Nephron progenitor cell (in vitro differentiated cells): Measurements from ENCODE around the gene PCNX3.
A peak's percentile ranks its signal among the peaks of the same experiment; 100 is the strongest.

ENCODE experiments used
- DNase-seq: peaks from one replicate; pipeline ENCODE4 v3.0.0; 2021
- H3K27ac Mint-ChIP-seq: 2 replicates; pipeline ENCODE4 v1.8.0; 2021; ENCODE audit warnings: mild to moderate bottlenecking, moderate library complexity, mixed read lengths
- H3K27me3 Mint-ChIP-seq: 2 replicates; pipeline ENCODE4 v1.8.0; 2021; ENCODE audit warnings: mild to moderate bottlenecking, low read depth, mixed read lengths; ENCODE audit not compliant: poor library complexity
- H3K36me3 Mint-ChIP-seq: 2 replicates; pipeline ENCODE4 v1.8.0; 2021; ENCODE audit warnings: low read depth, mixed read lengths
- H3K4me1 Mint-ChIP-seq: 2 replicates; pipeline ENCODE4 v1.8.0; 2021; ENCODE audit warnings: mixed read lengths
- H3K4me3 Mint-ChIP-seq: 2 replicates; pipeline ENCODE4 v1.8.0; 2021; ENCODE audit warnings: mild to moderate bottlenecking, moderate library complexity, mixed read lengths
- H3K9me3 Mint-ChIP-seq: 2 replicates; pipeline ENCODE4 v1.8.0; 2021; ENCODE audit warnings: mild to moderate bottlenecking, moderate library complexity, mixed read lengths
- CTCF ChIP-seq: fragments of 200-600 bp; sonication (generic); IDR thresholded peaks from 2 replicates; pipeline ENCODE4 v1.5.0; 2021; ENCODE audit warnings: antibody characterized with exemption

The PCNX3 gene

GRCh38 chr11:65640483-65641296, 25.1 kb downstream of the PCNX3 start:
- H3K27ac Mint-ChIP-seq: no peak overlapping the region

GRCh38 chr11:65641297-65642013, 25.9 kb downstream of the PCNX3 start:
- Mint-ChIP-seq H3K9me3 (no peaks in the 10 kb centered on the region), H3K27me3 (peaks cover 13% of the 10 kb centered on the region), H3K4me3 (peak overlapping the region; percentile 44), H3K4me1 (peaks cover 50% of the 10 kb centered on the region), H3K36me3 (peaks cover 4% of the 10 kb centered on the region), H3K27ac (no peak overlapping the region)
- DNase-seq: no peak
- no peak for TF ChIP-seq CTCF

More at GRCh38 chr11:65640483-65641296, 25.1 kb downstream of the PCNX3 start:
- H3K36me3 Mint-ChIP-seq: peaks cover 4% of the 10 kb centered on the region
- H3K4me1 Mint-ChIP-seq: peaks cover 50% of the 10 kb centered on the region
- no peak for DNase-seq
- H3K9me3 Mint-ChIP-seq: no peaks in the 10 kb centered on the region
- no peak for TF ChIP-seq CTCF
- H3K4me3 Mint-ChIP-seq: no peak overlapping the region
- H3K27me3 Mint-ChIP-seq: peaks cover 10% of the 10 kb centered on the region

GRCh38 chr11:65642014-65642671, 26.6 kb downstream of the PCNX3 start:
- peak overlapping the region; percentile 44 for H3K4me3 Mint-ChIP-seq
- H3K27ac Mint-ChIP-seq: no peak overlapping the region
- peaks cover 13% of the 10 kb centered on the region for H3K27me3 Mint-ChIP-seq
- no peaks in the 10 kb centered on the region for H3K9me3 Mint-ChIP-seq
- peak; percentile 65 for DNase-seq
- TF ChIP-seq CTCF: no peak
- peaks cover 46% of the 10 kb centered on the region for H3K4me1 Mint-ChIP-seq
- peaks cover 4% of the 10 kb centered on the region for H3K36me3 Mint-ChIP-seq

- peak overlapping the region; percentile 48 for H3K4me3 Mint-ChIP-seq
- TF ChIP-seq CTCF: no peak
- DNase-seq: no peak
- no peaks in the 10 kb centered on the region for H3K9me3 Mint-ChIP-seq
- peak overlapping the region; percentile 68 for H3K27ac Mint-ChIP-seq
- H3K36me3 Mint-ChIP-seq: peaks cover 11% of the 10 kb centered on the region
- H3K27me3 Mint-ChIP-seq: peaks cover 22% of the 10 kb centered on the region
- peaks cover 36% of the 10 kb centered on the region for H3K4me1 Mint-ChIP-seq
Measured at GRCh38 chr11:65643971-65644370, 28.4 kb downstream of the PCNX3 start.

- peaks cover 11% of the 10 kb centered on the region for H3K36me3 Mint-ChIP-seq
- H3K4me3 Mint-ChIP-seq: no peak overlapping the region
- H3K9me3 Mint-ChIP-seq: no peaks in the 10 kb centered on the region
- peaks cover 31% of the 10 kb centered on the region for H3K4me1 Mint-ChIP-seq
- no peak for DNase-seq
- peaks cover 22% of the 10 kb centered on the region for H3K27me3 Mint-ChIP-seq
- no peak for TF ChIP-seq CTCF
- H3K27ac Mint-ChIP-seq: no peak overlapping the region
Measured at GRCh38 chr11:65644837-65645236, 29.3 kb downstream of the PCNX3 start.
